HG03135 (cell line): ENCODE results near the gene TRAPPC11.
"Not testable (repeated sequence)": the region's sequence is repeated elsewhere in the genome, so short reads cannot be mapped to it uniquely, and the experiment has no call there.

ENCODE experiments used
- ATAC-seq: cut with Tn5 transposase; IDR thresholded peaks from one replicate; pipeline ENCODE4 v1.9.1; 2021; ENCODE audit warnings: mild to moderate bottlenecking, moderate library complexity; ENCODE audit not compliant: unreplicated experiment

Gene TRAPPC11

DNA sequence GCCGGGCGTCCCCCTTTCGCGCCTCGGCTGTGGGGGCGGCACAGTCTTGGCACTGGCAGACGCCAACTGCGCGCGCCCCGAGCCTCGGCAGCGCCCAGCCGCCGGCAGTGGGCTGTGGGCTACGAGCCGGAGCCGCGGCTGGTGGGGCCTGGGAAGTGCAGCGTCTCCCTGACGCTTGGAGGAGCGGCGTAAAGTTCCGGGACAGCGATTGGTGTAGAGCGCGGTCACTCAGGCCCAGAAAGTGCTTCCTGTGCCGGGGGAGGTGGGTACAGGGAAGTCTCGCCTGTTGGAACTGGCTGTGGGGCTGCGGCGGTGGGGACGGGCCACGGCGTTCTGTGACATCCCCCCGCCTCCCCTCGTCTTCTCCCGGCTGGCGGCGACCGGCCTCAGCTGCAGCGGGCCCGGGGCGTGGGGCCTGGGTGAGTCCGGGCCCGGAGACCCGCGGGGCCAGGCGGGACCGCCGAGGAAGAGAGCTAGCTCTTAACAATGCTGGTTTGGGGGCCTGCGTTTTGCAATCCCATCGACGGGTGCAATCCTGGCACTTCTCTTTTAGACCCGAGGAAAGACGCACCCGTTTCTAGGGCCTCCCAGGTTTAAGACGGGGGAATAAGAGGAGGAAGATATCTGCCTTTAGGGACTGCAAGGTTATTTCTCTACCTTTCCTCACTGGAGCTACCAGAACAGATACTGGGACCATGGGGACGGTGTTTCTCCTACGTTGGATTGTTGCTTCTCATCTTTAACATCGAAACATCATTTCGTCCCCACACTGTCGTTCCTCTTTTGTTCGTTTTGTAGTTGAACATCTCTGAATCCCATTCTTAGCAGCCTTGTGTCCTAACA lies at the start of gene TRAPPC11, which contains the start of gene RWDD4:
Gene TRAPPC11, plus strand, starts transcription at position 265 of the 843 bp plus-strand sequence. CDS start 4,575 bp downstream, outside the sequence.
Gene RWDD4, minus strand, starts transcription at position 157 of the 843 bp plus-strand sequence. CDS start 233 bp downstream, outside the sequence.
- peak; percentile 99 for ATAC-seq

DNA sequence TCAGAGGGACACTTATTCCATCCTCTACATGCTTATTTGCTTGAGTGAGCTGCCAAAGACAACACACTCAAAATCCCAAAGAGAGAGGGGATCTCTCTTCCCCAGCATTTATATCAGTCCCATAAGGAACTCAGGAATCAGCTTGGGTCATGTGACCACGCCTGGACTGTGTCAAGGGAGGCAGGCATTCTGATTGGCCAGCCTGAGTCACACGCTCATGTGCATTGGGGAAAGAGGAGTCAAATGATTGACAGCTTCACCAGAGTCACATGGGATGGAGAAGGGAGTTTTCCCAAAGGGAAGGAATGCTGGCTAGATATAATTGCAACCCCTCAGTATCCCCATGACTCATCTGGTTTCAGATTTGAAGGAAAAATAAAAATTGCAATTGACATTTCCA lies 49.1 kb upstream of the TRAPPC11 start:
- no peak for ATAC-seq

GRCh38 chr4:183610613-183611012 lies 48.5 kb upstream of the TRAPPC11 start:
- no peak for ATAC-seq

GRCh38 chr4:183611210-183611830 lies 47.8 kb upstream of the TRAPPC11 start:
- ATAC-seq, result no peak

- ATAC-seq, result no peak
Observed at GRCh38 chr4:183612329-183613250, 46.5 kb upstream of the TRAPPC11 start.

- ATAC-seq, result no peak
Observed at GRCh38 chr4:183617075-183617474, 42.0 kb upstream of the TRAPPC11 start.

DNA sequence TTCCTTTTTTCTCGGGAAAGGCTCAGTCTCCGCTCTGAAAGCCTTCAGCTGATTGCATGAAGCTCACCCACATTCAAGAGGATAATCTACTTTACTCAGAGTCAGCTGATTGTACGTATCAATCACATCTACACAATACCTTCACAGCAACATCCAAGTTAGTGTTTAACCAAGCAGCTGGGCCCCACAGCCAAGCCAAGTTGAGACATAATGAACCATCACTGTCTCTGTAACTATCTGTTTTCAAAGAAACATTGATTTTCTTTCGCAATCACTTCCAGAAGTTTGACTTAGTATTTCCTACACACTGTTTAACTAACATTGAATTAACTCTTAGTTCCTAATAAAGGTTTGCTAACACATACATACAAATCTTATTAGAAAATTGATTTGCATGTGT lies 40.4 kb upstream of the TRAPPC11 start:
- ATAC-seq, result no peak

DNA sequence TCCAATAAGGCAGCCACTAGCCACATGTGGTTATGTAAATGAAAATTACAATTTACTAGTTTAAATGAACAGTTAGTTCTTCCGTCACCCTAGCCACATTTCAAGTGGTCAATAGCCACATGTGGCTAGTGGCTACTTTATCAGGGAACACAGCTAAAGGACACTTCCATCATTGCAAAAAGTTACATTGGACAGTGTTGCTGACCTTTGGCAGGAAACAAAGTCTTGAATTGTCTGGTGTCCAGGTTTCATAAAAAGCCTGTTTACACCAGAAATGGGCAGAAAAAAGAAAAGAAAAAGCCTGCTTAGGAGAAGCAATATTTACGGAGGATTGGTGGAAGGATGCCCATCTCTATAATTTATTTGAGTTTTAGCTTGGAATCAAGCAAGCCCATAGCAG lies 38.7 kb upstream of the TRAPPC11 start:
- no peak for ATAC-seq

- ATAC-seq, result no peak
Observed at GRCh38 chr4:183621875-183622274, 37.2 kb upstream of the TRAPPC11 start.

- no peak for ATAC-seq
Observed at GRCh38 chr4:183624548-183624947, 34.5 kb upstream of the TRAPPC11 start.

DNA sequence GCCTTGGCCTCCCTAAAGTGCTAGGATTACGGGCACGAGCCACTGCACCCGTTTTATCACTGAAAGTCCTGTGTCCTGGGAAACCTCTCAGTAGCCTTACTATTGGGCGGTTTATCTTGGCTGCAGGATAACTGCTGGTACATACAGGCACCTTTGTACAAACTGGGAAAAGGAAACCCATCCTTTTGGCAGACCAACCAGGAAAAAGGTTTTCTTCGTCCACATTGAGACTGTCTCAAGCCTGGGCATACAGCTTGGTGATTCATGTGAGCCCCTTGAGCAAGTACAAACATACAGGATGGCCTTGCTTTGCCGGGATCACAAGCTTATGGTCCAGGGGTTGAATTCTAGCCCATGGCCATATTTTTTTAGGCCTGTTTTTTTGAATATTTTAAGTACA lies 32.9 kb upstream of the TRAPPC11 start:
- no peak for ATAC-seq

DNA sequence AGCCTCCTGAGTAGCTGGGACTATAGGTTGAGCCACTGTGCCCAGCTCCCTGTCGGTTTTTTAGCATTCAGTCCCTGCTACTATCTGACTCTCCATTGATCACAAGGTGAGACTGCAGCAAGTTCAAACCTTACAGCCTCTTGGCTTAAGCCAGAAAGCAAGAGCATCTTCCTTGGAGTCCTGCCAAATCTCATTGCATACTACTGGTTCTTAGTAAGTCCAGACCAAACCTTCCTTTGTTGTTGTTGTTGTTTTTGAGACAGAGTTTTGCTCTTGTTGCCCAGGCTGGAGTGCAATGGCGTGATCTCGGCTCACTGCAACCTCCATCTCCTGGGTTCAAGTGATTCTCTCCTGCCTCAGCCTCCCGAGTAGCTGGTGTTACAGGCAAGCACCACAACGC lies 31.8 kb upstream of the TRAPPC11 start:
- not testable (repeated sequence) for ATAC-seq

GRCh38 chr4:183627979-183628588 lies 31.0 kb upstream of the TRAPPC11 start:
- ATAC-seq, result no peak

DNA sequence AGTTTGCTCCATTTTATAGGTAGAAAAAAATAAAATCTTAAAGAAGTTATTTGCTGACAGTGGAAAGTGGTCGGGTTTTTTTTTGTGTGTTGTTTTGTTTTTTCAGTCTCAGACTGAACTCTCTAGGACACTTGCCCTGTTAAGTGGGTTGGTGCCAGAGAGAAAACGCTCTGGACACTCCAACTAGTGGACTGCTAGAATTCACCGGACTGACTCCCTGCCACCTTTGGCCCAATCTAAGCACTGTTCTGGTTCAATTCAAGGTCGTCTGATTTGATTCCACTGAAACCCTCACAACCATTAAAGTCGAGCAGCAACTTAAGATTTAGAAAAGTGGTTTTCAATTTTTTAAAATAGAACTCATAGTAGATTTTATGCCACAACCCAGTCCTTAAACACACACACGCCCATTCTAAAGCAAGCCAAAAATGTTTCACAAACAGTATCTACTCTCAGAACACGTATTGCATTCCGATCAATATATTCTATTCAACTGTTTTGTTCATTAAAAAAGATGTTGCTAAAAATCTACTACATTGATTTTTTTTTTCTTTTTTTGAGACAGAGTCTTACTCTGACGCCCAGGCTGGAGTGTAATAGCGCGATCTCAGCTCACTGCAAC lies 27.4 kb upstream of the TRAPPC11 start:
- ATAC-seq, result no peak

DNA sequence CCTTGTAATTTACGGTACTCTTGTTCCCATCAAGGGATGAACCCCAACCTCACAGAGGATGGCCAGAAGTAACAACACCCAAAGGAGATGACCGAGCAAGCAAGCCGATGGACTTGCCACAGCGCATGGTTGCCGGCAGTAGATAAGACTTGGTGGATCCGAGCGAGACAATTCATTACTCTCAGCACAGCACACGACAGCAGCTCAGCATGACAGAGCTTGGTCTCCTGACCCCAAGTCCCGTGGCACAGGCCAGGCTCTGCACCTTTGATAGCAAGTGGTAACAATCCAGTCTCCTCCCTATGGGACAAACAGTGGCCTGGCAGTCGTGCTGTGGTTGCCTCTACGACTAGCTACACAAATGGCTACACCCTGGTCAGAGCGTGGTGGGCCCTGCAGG lies 26.4 kb upstream of the TRAPPC11 start:
- no peak for ATAC-seq

DNA sequence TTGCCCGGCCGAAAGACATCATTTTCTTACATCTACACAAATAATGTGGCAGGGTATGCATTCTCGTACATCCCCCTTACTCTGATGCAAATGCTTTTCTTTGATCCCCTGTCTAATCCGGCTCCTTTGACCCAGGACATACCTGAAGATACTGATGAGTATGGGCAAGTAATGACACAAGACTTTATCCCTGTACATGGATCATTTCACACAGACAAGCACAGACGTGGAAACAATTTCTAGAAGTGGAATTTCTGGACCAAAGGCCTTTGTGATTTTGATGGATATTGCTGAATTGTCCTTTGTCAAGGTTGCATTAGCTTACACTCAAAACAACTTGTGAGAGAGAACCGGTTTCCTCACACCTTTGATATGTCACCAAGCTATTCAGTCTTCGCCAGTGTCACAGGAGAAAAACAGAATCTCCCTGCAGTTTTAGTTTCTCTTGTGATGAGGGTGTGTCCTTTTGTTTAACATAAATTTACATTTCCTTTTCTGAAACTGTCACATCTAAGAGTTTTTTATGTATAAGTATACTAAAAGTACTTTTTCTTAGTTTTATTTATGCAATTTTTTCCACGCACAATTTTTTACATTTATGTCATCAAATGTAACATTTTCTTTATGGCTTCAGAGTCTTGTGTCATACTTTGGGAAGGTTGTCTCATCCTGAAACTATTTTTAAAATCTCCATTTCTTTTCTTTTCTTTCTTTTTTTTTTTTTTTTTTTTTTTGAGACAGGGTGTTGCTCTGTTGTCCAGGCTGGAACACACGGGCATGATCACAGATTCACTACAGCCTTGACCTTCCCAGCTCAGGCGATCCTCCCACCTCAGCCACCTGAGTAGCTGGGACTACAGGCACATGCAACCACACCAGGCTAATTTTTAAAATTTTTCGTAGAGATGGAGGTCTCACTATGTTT lies 25.4 kb upstream of the TRAPPC11 start:
- no peak for ATAC-seq

- no peak for ATAC-seq
Observed at GRCh38 chr4:183635321-183635720, 23.8 kb upstream of the TRAPPC11 start.

GRCh38 chr4:183635741-183636140 lies 23.4 kb upstream of the TRAPPC11 start:
- ATAC-seq, result no peak

GRCh38 chr4:183636503-183636902 lies 22.6 kb upstream of the TRAPPC11 start:
- no peak for ATAC-seq
